Fibroblast of mammary gland (primary cell): Measurements from ENCODE around the gene CHST8.

Source experiments
- DNase-seq: peaks from one replicate; pipeline ENCODE4 v3.0.0-alpha.2; 2010; ENCODE audit warnings: low read depth
- H3K4me3 ChIP-seq: 2 replicates; pipeline ENCODE4 v1.5.1; 2011; ENCODE audit warnings: low read depth, mild to moderate bottlenecking, low read length, moderate library complexity; ENCODE audit not compliant: control insufficient read depth
- CTCF ChIP-seq: conservative IDR thresholded peaks from 2 replicates; pipeline ENCODE4 v1.5.1; 2011; ENCODE audit warnings: low read depth, low read length, inconsistent platforms; ENCODE audit not compliant: control insufficient read depth, insufficient read depth

The CHST8 gene

GRCh38 chr19:33671211-33671610 is 49.5 kb downstream of the CHST8 start:
- H3K4me3 ChIP-seq = no peak overlapping the region
- no peak for TF ChIP-seq CTCF
- DNase-seq = no peak

- DNase-seq = no peak
- H3K4me3 ChIP-seq = no peak overlapping the region
- TF ChIP-seq CTCF = no peak
Measured at GRCh38 chr19:33673258-33673875, 51.6 kb downstream of the CHST8 start.

- no peak for DNase-seq
- no peak for TF ChIP-seq CTCF
- no peak overlapping the region for H3K4me3 ChIP-seq
Measured at GRCh38 chr19:33673996-33674625, 52.4 kb downstream of the CHST8 start.

GRCh38 chr19:33674626-33675367 is 53.0 kb downstream of the CHST8 start:
- DNase-seq = no peak
- H3K4me3 ChIP-seq = no peak overlapping the region
- TF ChIP-seq CTCF = no peak

GRCh38 chr19:33675501-33676124 is 53.9 kb downstream of the CHST8 start:
- H3K4me3 ChIP-seq = no peak overlapping the region
- no peak for DNase-seq
- no peak for TF ChIP-seq CTCF

GRCh38 chr19:33676999-33677665 is 55.4 kb downstream of the CHST8 start:
- no peak for DNase-seq
- TF ChIP-seq CTCF = no peak
- H3K4me3 ChIP-seq = no peak overlapping the region
